OCI-LY1 (cell line): Measurements from ENCODE around the gene WDR44.
"Not testable (repeated sequence)": the region's sequence is repeated elsewhere in the genome, so short reads cannot be mapped to it uniquely, and the experiment has no call there.

ENCODE experiments used
- H2AFZ ChIP-seq: fragments of 200-600 bp; sonication (generic), shearing (Covaris generic); 2 replicates; pipeline ENCODE4 v1.6.0; 2014; ENCODE audit warnings: antibody characterized with exemption, mild to moderate bottlenecking, low read length
- H3F3A ChIP-seq: fragments of 200-600 bp; sonication (generic), shearing (Covaris generic); 2 replicates; pipeline ENCODE4 v1.6.0; 2014; ENCODE audit warnings: mild to moderate bottlenecking, antibody characterized with exemption, low read length, moderate library complexity; ENCODE audit not compliant: insufficient read depth
- H3K27ac ChIP-seq: fragments of 200-600 bp; sonication (generic); 2 replicates; pipeline ENCODE4 v1.5.1; 2014; ENCODE audit warnings: low read length, mixed run types, mild to moderate bottlenecking, low read depth; ENCODE audit not compliant: poor library complexity, severe bottlenecking
- H3K27me3 ChIP-seq: fragments of 200-600 bp; sonication (generic); 2 replicates; pipeline ENCODE4 v1.6.0; 2014; ENCODE audit warnings: antibody characterized with exemption, mild to moderate bottlenecking, low read length, moderate library complexity; ENCODE audit not compliant: insufficient read depth
- H3K36me3 ChIP-seq: fragments of 200-600 bp; sonication (generic); 2 replicates; pipeline ENCODE4 v1.6.1; 2014; ENCODE audit warnings: mild to moderate bottlenecking, antibody characterized with exemption, low read length, moderate library complexity, mixed read lengths; ENCODE audit not compliant: insufficient read depth
- H3K4me1 ChIP-seq: fragments of 200-600 bp; sonication (generic); 2 replicates; pipeline ENCODE4 v1.5.1; 2014; ENCODE audit warnings: mild to moderate bottlenecking, low read length, moderate library complexity; ENCODE audit not compliant: insufficient read depth, severe bottlenecking
- H3K4me2 ChIP-seq: fragments of 200-600 bp; sonication (generic), shearing (Covaris generic); 2 replicates; pipeline ENCODE4 v1.6.1; 2014; ENCODE audit warnings: low read length
- H3K4me3 ChIP-seq: fragments of 200-600 bp; sonication (generic); 2 replicates; pipeline ENCODE4 v1.5.1; 2014; ENCODE audit warnings: low read length, low read depth, mild to moderate bottlenecking, mixed read lengths; ENCODE audit not compliant: poor library complexity, severe bottlenecking
- H3K79me2 ChIP-seq: fragments of 200-600 bp; shearing (Covaris generic); 2 replicates; pipeline ENCODE4 v1.6.1; 2016; ENCODE audit warnings: mixed run types, low read length, mixed read lengths; ENCODE audit not compliant: insufficient read depth
- H3K9ac ChIP-seq: fragments of 200-600 bp; sonication (generic), shearing (Covaris generic); 2 replicates; pipeline ENCODE4 v1.6.1; 2014; ENCODE audit warnings: mild to moderate bottlenecking, low read length, mixed read lengths
- H3K9me2 ChIP-seq: fragments of 200-600 bp; sonication (generic), shearing (Covaris generic); 2 replicates; pipeline ENCODE4 v1.6.1; 2014; ENCODE audit warnings: low read depth, mild to moderate bottlenecking, low read length, mixed read lengths
- H3K9me3 ChIP-seq: fragments of 200-600 bp; shearing (Covaris generic); 2 replicates; pipeline ENCODE4 v1.6.1; 2014; ENCODE audit warnings: low read length, mixed read lengths
- H4K20me1 ChIP-seq: fragments of 200-600 bp; sonication (generic), shearing (Covaris generic); 2 replicates; pipeline ENCODE4 v1.6.0; 2016; ENCODE audit warnings: mild to moderate bottlenecking, low read length; ENCODE audit not compliant: insufficient read depth
- CTCF ChIP-seq: fragments of 200-600 bp; sonication (generic), shearing (Covaris generic); IDR thresholded peaks from 2 replicates; pipeline ENCODE4 v1.5.1; 2017; ENCODE audit warnings: mild to moderate bottlenecking, antibody characterized with exemption, low read length, moderate library complexity, mixed read lengths
- EZH2 ChIP-seq: fragments of 200-600 bp; sonication (generic), shearing (Covaris generic); IDR thresholded peaks from 2 replicates; pipeline ENCODE4 v1.8.0; 2017; ENCODE audit warnings: borderline replicate concordance, mixed run types, mild to moderate bottlenecking, antibody characterized with exemption, low read length, moderate library complexity, mixed read lengths

Gene WDR44

GRCh38 chrX:118464501-118464900, 118.6 kb downstream of the WDR44 start:
- Histone ChIP-seq H3F3A (no peaks in the 10 kb centered on the region), H3K79me2 (no peaks in the 10 kb centered on the region), H2AFZ (no peak overlapping the region), H3K9ac (no peak overlapping the region), H3K27me3 (no peaks in the 10 kb centered on the region), H3K4me1 (no peaks in the 10 kb centered on the region), H3K9me2 (no peaks in the 10 kb centered on the region), H3K36me3 (no peaks in the 10 kb centered on the region), H3K27ac (no peak overlapping the region), H3K4me2 (no peak overlapping the region), H3K4me3 (no peak overlapping the region), H3K9me3 (no peaks in the 10 kb centered on the region), H4K20me1 (no peaks in the 10 kb centered on the region)
- TF ChIP-seq CTCF (no peak), EZH2 (no peak)

DNA sequence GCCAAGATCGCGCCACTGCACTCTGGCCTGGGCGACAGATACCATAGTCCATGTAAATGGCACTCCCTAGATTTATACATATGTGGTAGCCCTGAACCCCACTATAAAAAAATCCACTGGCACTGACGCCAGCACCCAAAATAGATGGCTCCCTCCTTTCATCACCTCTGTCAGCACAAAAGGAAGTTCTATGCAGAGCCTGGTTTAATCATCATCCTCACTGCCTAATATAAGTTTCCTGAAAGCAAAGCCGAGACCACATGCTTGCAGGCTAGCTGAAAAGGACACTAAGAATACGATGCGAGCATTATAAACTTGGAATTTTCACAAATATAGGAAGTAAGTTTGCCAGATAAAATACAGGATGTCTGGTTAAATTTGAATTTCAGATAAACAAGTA, 122.2 kb downstream of the WDR44 start:
- no peak overlapping the region for H3K4me3 ChIP-seq
- no peaks in the 10 kb centered on the region for H3K36me3 ChIP-seq
- no peaks in the 10 kb centered on the region for H3K79me2 ChIP-seq
- H3K9me2 ChIP-seq = no peaks in the 10 kb centered on the region
- no peaks in the 10 kb centered on the region for H3K9me3 ChIP-seq
- no peaks in the 10 kb centered on the region for H3K27me3 ChIP-seq
- no peak overlapping the region for H2AFZ ChIP-seq
- H3K9ac ChIP-seq = no peak overlapping the region
- H4K20me1 ChIP-seq = no peaks in the 10 kb centered on the region
- TF ChIP-seq CTCF (no peak), EZH2 (no peak)
- no peak overlapping the region for H3K4me2 ChIP-seq
- no peaks in the 10 kb centered on the region for H3K4me1 ChIP-seq
- H3F3A ChIP-seq = no peaks in the 10 kb centered on the region
- H3K27ac ChIP-seq = no peak overlapping the region

GRCh38 chrX:118470721-118471347, 124.9 kb downstream of the WDR44 start:
- not testable (repeated sequence) for H3K27ac ChIP-seq, H3K79me2 ChIP-seq, H4K20me1 ChIP-seq, H3K36me3 ChIP-seq, H3K9me3 ChIP-seq, H3F3A ChIP-seq, H3K9me2 ChIP-seq, H2AFZ ChIP-seq, H3K4me2 ChIP-seq, H3K27me3 ChIP-seq, H3K4me1 ChIP-seq, H3K9ac ChIP-seq, H3K4me3 ChIP-seq

GRCh38 chrX:118474586-118474985, 128.7 kb downstream of the WDR44 start:
- Histone ChIP-seq H2AFZ (no peak overlapping the region), H3K9me3 (no peaks in the 10 kb centered on the region), H3K4me3 (no peak overlapping the region), H3K27ac (no peak overlapping the region), H3K27me3 (no peaks in the 10 kb centered on the region), H3K79me2 (no peaks in the 10 kb centered on the region), H3K4me2 (no peak overlapping the region), H4K20me1 (no peaks in the 10 kb centered on the region), H3K9me2 (no peaks in the 10 kb centered on the region), H3F3A (no peaks in the 10 kb centered on the region), H3K36me3 (no peaks in the 10 kb centered on the region), H3K9ac (no peak overlapping the region), H3K4me1 (no peaks in the 10 kb centered on the region)
- TF ChIP-seq CTCF (no peak), EZH2 (no peak)
